ENCODE data around the gene CAMTA1. TPM values are rescaled to one million over a fixed set of nuclear protein-coding genes. Genes with fewer than 3 reads are reported as not detected.

Gene CAMTA1
- total RNA-seq, 3 donors from 2014 or later: 73.4 to 114 (median 82.6) TPM

- intact Hi-C loops (cut with DNase I, micrococcal nuclease): no loop called here
- no peak for ATAC-seq
- H3K4me3 ChIP-seq: no peak overlapping the region
- H3K36me3 ChIP-seq (ENCODE audit: low read depth): no peaks in the 10 kb centered on the region
- H3K9me3 ChIP-seq: no peaks in the 10 kb centered on the region
- DNase-seq: no peak
- H3K4me1 ChIP-seq (ENCODE audit: low read depth): no peaks in the 10 kb centered on the region
- TF ChIP-seq CTCF (IDR thresholded peaks at IDR 0.05): no peak
These were observed 558.6 kb downstream of the CAMTA1 start for GRCh38 chr1:7343882-7344281.

GRCh38 chr1:7344299-7344698 lies 559.0 kb downstream of the CAMTA1 start:
- intact Hi-C loops (cut with DNase I, micrococcal nuclease): no loop called here
- no peak for DNase-seq
- Histone ChIP-seq H3K4me1 (ENCODE audit: low read depth) (no peaks in the 10 kb centered on the region), H3K9me3 (no peaks in the 10 kb centered on the region), H3K4me3 (no peak overlapping the region), H3K36me3 (ENCODE audit: low read depth) (no peaks in the 10 kb centered on the region)
- no peak for ATAC-seq
- no peak for TF ChIP-seq CTCF (IDR thresholded peaks at IDR 0.05)

- H3K4me3 ChIP-seq: no peak overlapping the region
- DNase-seq (no peak), ATAC-seq (no peak)
- H3K4me1 ChIP-seq (ENCODE audit: low read depth): no peaks in the 10 kb centered on the region
- H3K9me3 ChIP-seq: no peaks in the 10 kb centered on the region
- no peak for TF ChIP-seq CTCF (IDR thresholded peaks at IDR 0.05)
- H3K36me3 ChIP-seq (ENCODE audit: low read depth): no peaks in the 10 kb centered on the region
- intact Hi-C loops (cut with DNase I, micrococcal nuclease): no loop called here
These were observed 560.3 kb downstream of the CAMTA1 start for GRCh38 chr1:7345516-7345915.

GRCh38 chr1:7346070-7346596 lies 560.9 kb downstream of the CAMTA1 start:
- no peak for DNase-seq
- Histone ChIP-seq H3K4me1 (ENCODE audit: low read depth) (no peaks in the 10 kb centered on the region), H3K36me3 (ENCODE audit: low read depth) (no peaks in the 10 kb centered on the region), H3K9me3 (no peaks in the 10 kb centered on the region), H3K4me3 (no peak overlapping the region)
- intact Hi-C loops (cut with DNase I, micrococcal nuclease): no loop called here
- TF ChIP-seq CTCF (IDR thresholded peaks at IDR 0.05): no peak
- no peak for ATAC-seq

GRCh38 chr1:7346600-7347570 lies 561.6 kb downstream of the CAMTA1 start:
- Histone ChIP-seq H3K4me1 (ENCODE audit: low read depth) (no peaks in the 10 kb centered on the region), H3K9me3 (no peaks in the 10 kb centered on the region), H3K4me3 (no peak overlapping the region), H3K36me3 (ENCODE audit: low read depth) (no peaks in the 10 kb centered on the region)
- intact Hi-C loops (cut with DNase I, micrococcal nuclease): no loop called here
- ATAC-seq: peak; percentile 77
- no peak for TF ChIP-seq CTCF (IDR thresholded peaks at IDR 0.05)
- peak in 2 of 3 donors; percentile 59 to 60 for DNase-seq

Measured in mucosa of descending colon (tissue), 3 donors.